K562 (cell line): ENCODE data around the gene SLC6A6. TPM values are rescaled to one million over a fixed set of nuclear protein-coding genes. Genes with fewer than 3 reads are reported as not detected.

Source experiments
- ETS2 ChIP-seq: IDR thresholded peaks from 2 replicates; pipeline ENCODE4 v1.6.1; 2016; ENCODE audit warnings: borderline replicate concordance, missing genetic modification characterization, mild to moderate bottlenecking, moderate library complexity, missing compliant biosample characterization; ENCODE audit not compliant: poor library complexity, severe bottlenecking
- HNRNPH1 ChIP-seq: fragments of 200-400 bp; formaldehyde crosslinking; optimal IDR thresholded peaks from 2 replicates; pipeline ENCODE3; 2017; ENCODE audit warnings: low read depth, mild to moderate bottlenecking, low read length, moderate library complexity
- MCM3 ChIP-seq: fragments of 450-650 bp; IDR thresholded peaks from 2 replicates; pipeline ENCODE4 v1.6.1; 2016
- MYNN ChIP-seq, 2 experiments: sonication (generic); formaldehyde crosslinking in 1 of 2; IDR thresholded peaks; 2 replicates each; pipeline versions ENCODE4 v1.5.0 to v1.6.1; 2016 to 2020; ENCODE audit warnings: antibody characterized with exemption in 1 of 2, missing genetic modification reagents in 1 of 2
- POU5F1 ChIP-seq: fragments of 150-350 bp; IDR thresholded peaks from 2 replicates; pipeline ENCODE4 v1.6.1; 2014; ENCODE audit warnings: borderline replicate concordance, low read length, low read depth, mild to moderate bottlenecking; ENCODE audit not compliant: partially characterized antibody
- RAD51 ChIP-seq: fragments of 450-650 bp; IDR thresholded peaks from 2 replicates; pipeline ENCODE4 v1.7.1; 2016; ENCODE audit warnings: low read depth, mild to moderate bottlenecking, borderline replicate concordance
- RBM14 ChIP-seq: fragments of 200-400 bp; formaldehyde crosslinking; IDR thresholded peaks from 2 replicates; pipeline ENCODE4 v1.6.1; 2018; ENCODE audit warnings: low read depth, mild to moderate bottlenecking, low read length, moderate library complexity, borderline replicate concordance; ENCODE audit not compliant: insufficient read depth
- RBM25 ChIP-seq: fragments of 200-400 bp; formaldehyde crosslinking; IDR thresholded peaks from 2 replicates; pipeline ENCODE4 v1.6.1; 2018; ENCODE audit warnings: low read length, low read depth, moderate library complexity; ENCODE audit not compliant: severe bottlenecking
- SLC30A9 ChIP-seq: fragments of 250-450 bp; sonication (Bioruptor Pico); IDR thresholded peaks from 2 replicates; pipeline ENCODE4 v1.8.0; 2022; ENCODE audit warnings: mild to moderate bottlenecking, moderate library complexity
- TRIM24 ChIP-seq, 2 experiments: fragments of 450-650 bp; IDR thresholded peaks; 2 replicates each; pipeline ENCODE4 v1.6.1; 2016
- U2AF2 ChIP-seq: fragments of 200-400 bp; formaldehyde crosslinking; optimal IDR thresholded peaks from 2 replicates; pipeline ENCODE3; 2017; ENCODE audit warnings: low read depth, mild to moderate bottlenecking, low read length
- ZNF124 ChIP-seq: sonication (generic); formaldehyde crosslinking; IDR thresholded peaks from 2 replicates; pipeline ENCODE4 v1.8.1; 2022; ENCODE audit warnings: missing genetic modification reagents
- ZNF197 ChIP-seq: fragments of 200-800 bp; sonication (Bioruptor generic); IDR thresholded peaks from 2 replicates; pipeline ENCODE4 v1.6.1; 2016; ENCODE audit warnings: low read depth, missing genetic modification characterization, missing compliant biosample characterization
- ZNF23 ChIP-seq: fragments of 250-450 bp; sonication (Bioruptor Pico); IDR thresholded peaks from 2 replicates; pipeline ENCODE4 v1.4.0; 2020; ENCODE audit warnings: mild to moderate bottlenecking
- polyA plus RNA-seq, 8 experiments: library from polyadenylated mRNA; depleted of rRNA in 4 of 8; stranded (reverse) in 5 of 8; unstranded in 3 of 8; fragments of >200 nt; fragmentation: Nextera tagmentation in 2 of 8; fragmentation: Illumina TruSeq in 1 of 8; extraction: Ambion mirVana in 2 of 8; extraction: Trizol in 1 of 8; gene quantifications; 2 replicates each; pipeline versions ENCODE4 v1.2.1 to v1.2.3, GENCODE V29; 2011 to 2014; ENCODE audit warnings: inconsistent platforms in 1 of 8, missing spikeins in 1 of 8
- total RNA-seq, 7 experiments: library from RNA; depleted of rRNA in 6 of 7; stranded (reverse); fragments of >200 nt in 6 of 7; fragmentation: Illumina TruSeq in 2 of 7; extraction: Trizol in 2 of 7; gene quantifications; 2 replicates each; pipeline versions ENCODE4 v1.2.1 to v1.2.3, GENCODE V29; 2011 to 2021; ENCODE audit warnings: low replicate concordance in 1 of 7
- TF ChIP-seq, protein P1 (sequence below): fragments of 250-450 bp; sonication (Bioruptor Pico); IDR thresholded peaks from 2 replicates; pipeline ENCODE4 v1.4.0; 2020
- TF ChIP-seq, protein P2 (sequence below): fragments of 450-650 bp; IDR thresholded peaks from 2 replicates; pipeline ENCODE4 v1.7.1; 2018; ENCODE audit warnings: mild to moderate bottlenecking, low read depth; ENCODE audit not compliant: partially characterized antibody
- TF ChIP-seq, protein P3 (sequence below): sonication (generic); formaldehyde crosslinking; IDR thresholded peaks from 2 replicates; pipeline ENCODE4 v1.8.1; 2022; ENCODE audit warnings: missing genetic modification reagents

SLC6A6 gene
- total and polyA plus RNA-seq, 9 of the 15 experiments (the other 6 are each of a cell fraction or from before 2014, with no cell fraction given) = 12.3 to 203 (median 93.2) TPM

DNA sequence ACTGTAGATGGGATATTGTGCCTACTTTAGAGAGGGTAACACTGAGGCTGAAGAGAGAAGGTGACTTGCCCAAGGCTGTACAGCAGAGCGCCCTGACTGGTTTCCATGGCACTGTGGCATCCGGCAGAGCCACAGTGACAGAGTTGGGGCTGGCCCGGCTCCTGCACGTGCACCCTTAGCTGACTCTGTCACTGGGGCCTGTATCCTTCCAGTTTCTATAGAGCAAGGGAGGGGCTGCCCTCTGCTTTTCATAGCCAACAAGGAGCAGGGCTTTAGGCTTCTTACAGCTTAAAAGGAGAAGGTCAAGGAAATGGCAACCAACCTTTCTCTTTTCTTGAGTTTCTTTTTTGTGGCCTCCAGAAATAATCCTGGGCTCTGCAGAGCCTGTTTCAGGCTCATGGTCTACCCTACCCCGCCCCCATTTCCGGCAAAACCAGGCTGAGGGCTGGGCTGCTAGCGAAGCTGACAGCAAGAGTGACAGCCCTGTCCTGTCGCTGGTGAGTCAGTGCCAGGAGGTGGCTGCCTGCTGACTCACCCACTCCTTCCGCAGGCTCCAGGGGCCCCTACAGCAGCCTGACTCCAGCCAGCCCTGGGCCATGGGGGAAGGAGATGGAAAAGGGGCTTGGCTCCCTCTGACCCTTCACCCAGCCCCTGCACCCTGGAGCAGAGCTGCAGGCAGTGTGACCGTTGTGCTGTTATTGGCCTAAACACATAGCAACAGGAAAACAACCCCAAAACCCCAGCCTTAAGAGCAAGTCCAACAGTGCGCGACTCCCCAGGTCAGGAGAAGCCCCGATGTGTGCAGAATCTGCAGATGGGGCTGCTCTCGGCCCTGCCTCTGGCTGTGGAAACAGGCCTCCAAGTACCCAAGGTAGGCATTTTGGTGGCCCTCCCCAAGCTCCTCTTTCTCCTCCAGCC lies 29.8 kb downstream of the SLC6A6 start (continued):
- TF ChIP-seq, protein P1, sequence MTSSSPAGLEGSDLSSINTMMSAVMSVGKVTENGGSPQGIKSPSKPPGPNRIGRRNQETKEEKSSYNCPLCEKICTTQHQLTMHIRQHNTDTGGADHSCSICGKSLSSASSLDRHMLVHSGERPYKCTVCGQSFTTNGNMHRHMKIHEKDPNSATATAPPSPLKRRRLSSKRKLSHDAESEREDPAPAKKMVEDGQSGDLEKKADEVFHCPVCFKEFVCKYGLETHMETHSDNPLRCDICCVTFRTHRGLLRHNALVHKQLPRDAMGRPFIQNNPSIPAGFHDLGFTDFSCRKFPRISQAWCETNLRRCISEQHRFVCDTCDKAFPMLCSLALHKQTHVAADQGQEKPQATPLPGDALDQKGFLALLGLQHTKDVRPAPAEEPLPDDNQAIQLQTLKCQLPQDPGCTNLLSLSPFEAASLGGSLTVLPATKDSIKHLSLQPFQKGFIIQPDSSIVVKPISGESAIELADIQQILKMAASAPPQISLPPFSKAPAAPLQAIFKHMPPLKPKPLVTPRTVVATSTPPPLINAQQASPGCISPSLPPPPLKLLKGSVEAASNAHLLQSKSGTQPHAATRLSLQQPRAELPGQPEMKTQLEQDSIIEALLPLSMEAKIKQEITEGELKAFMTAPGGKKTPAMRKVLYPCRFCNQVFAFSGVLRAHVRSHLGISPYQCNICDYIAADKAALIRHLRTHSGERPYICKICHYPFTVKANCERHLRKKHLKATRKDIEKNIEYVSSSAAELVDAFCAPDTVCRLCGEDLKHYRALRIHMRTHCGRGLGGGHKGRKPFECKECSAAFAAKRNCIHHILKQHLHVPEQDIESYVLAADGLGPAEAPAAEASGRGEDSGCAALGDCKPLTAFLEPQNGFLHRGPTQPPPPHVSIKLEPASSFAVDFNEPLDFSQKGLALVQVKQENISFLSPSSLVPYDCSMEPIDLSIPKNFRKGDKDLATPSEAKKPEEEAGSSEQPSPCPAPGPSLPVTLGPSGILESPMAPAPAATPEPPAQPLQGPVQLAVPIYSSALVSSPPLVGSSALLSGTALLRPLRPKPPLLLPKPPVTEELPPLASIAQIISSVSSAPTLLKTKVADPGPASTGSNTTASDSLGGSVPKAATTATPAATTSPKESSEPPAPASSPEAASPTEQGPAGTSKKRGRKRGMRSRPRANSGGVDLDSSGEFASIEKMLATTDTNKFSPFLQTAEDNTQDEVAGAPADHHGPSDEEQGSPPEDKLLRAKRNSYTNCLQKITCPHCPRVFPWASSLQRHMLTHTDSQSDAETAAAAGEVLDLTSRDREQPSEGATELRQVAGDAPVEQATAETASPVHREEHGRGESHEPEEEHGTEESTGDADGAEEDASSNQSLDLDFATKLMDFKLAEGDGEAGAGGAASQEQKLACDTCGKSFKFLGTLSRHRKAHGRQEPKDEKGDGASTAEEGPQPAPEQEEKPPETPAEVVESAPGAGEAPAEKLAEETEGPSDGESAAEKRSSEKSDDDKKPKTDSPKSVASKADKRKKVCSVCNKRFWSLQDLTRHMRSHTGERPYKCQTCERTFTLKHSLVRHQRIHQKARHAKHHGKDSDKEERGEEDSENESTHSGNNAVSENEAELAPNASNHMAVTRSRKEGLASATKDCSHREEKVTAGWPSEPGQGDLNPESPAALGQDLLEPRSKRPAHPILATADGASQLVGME (CRISPR knock-in tag) = 0 out of 2 replicates have a peak, but pooled peaks have one; percentile 40
- TF ChIP-seq, protein P2, sequence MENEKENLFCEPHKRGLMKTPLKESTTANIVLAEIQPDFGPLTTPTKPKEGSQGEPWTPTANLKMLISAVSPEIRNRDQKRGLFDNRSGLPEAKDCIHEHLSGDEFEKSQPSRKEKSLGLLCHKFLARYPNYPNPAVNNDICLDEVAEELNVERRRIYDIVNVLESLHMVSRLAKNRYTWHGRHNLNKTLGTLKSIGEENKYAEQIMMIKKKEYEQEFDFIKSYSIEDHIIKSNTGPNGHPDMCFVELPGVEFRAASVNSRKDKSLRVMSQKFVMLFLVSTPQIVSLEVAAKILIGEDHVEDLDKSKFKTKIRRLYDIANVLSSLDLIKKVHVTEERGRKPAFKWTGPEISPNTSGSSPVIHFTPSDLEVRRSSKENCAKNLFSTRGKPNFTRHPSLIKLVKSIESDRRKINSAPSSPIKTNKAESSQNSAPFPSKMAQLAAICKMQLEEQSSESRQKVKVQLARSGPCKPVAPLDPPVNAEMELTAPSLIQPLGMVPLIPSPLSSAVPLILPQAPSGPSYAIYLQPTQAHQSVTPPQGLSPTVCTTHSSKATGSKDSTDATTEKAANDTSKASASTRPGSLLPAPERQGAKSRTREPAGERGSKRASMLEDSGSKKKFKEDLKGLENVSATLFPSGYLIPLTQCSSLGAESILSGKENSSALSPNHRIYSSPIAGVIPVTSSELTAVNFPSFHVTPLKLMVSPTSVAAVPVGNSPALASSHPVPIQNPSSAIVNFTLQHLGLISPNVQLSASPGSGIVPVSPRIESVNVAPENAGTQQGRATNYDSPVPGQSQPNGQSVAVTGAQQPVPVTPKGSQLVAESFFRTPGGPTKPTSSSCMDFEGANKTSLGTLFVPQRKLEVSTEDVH = no peak
- peak; percentile 92 for TF ChIP-seq RBM25
- no peak for TF ChIP-seq ETS2 (tag)
- TF ChIP-seq RAD51 = no peak
- peak; percentile 87; the same call in 1 of the 2 replicates for TF ChIP-seq MYNN (IDR thresholded peaks at IDR 0.05)
- no peak for TF ChIP-seq MYNN (CRISPR knock-in tag; IDR thresholded peaks at IDR 0.05)
- no peak for TF ChIP-seq ZNF197 (CRISPR knock-in tag)
- TF ChIP-seq, protein P3, sequence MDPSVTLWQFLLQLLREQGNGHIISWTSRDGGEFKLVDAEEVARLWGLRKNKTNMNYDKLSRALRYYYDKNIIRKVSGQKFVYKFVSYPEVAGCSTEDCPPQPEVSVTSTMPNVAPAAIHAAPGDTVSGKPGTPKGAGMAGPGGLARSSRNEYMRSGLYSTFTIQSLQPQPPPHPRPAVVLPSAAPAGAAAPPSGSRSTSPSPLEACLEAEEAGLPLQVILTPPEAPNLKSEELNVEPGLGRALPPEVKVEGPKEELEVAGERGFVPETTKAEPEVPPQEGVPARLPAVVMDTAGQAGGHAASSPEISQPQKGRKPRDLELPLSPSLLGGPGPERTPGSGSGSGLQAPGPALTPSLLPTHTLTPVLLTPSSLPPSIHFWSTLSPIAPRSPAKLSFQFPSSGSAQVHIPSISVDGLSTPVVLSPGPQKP (CRISPR knock-in tag) = no peak
- TF ChIP-seq RBM14 = no peak
- no peak for TF ChIP-seq ZNF124 (CRISPR knock-in tag)
- TF ChIP-seq U2AF2 = no peak
- no peak for TF ChIP-seq POU5F1
- TF ChIP-seq ZNF23 (CRISPR knock-in tag) = no peak
- no peak for TF ChIP-seq SLC30A9 (CRISPR knock-in tag)
- TF ChIP-seq TRIM24 (IDR thresholded peaks at IDR 0.05) = peak in 1 of 2 experiments; percentile 40; a peak in 2 of 4 replicates
- TF ChIP-seq HNRNPH1 = no peak
- no peak for TF ChIP-seq MCM3
